Sigmoid colon (tissue), 4 donors: ENCODE results near the gene MID1.

Experiments used
- CTCF ChIP-seq, 4 experiments: fragments of 450-650 bp in 3 of 4; fragments of 200-600 bp in 1 of 4; IDR thresholded peaks; one replicate each; pipeline ENCODE4 v1.5.1; 2016 to 2019; ENCODE audit warnings: antibody characterized with exemption in 4 of 4, mild to moderate bottlenecking in 3 of 4, moderate library complexity in 2 of 4
- EP300 ChIP-seq, 4 donors: sonication (generic); formaldehyde crosslinking; IDR thresholded peaks; one replicate each; pipeline ENCODE4 v1.6.1; 2017; ENCODE audit warnings: antibody characterized with exemption in 4 of 4
- POLR2AphosphoS5 ChIP-seq, 4 donors: sonication (generic); formaldehyde crosslinking; IDR thresholded peaks; one replicate each; pipeline ENCODE4 v1.6.1; 2017; ENCODE audit warnings: antibody characterized with exemption in 4 of 4

GRCh38 chrX:10538831-10539230 is 81.6 kb downstream of the MID1 start:
- no peak for TF ChIP-seq POLR2AphosphoS5 (IDR thresholded peaks at IDR 0.05)
- no peak for TF ChIP-seq CTCF (IDR thresholded peaks at IDR 0.05)
- TF ChIP-seq EP300 (IDR thresholded peaks at IDR 0.05) = no peak
